SJSA1 (cell line): Measurements from ENCODE around the gene ATE1. TPM values are rescaled to one million over a fixed set of nuclear protein-coding genes. Genes with fewer than 3 reads are reported as not detected.
A peak's percentile ranks its signal among the peaks of the same experiment; 100 is the strongest.

Experiments used
- DNase-seq, 2 experiments: peaks; one replicate each; pipeline ENCODE4 v3.0.0-alpha.2; 2015 to 2020; ENCODE audit warnings: low spot score in 2 of 2, low read depth in 1 of 2
- H3K27ac ChIP-seq: fragments of 250-450 bp; sonication (Bioruptor Pico); 2 replicates; pipeline ENCODE4 v1.5.1; 2020; ENCODE audit warnings: mild to moderate bottlenecking, moderate library complexity
- H3K27me3 ChIP-seq: fragments of 250-450 bp; sonication (Bioruptor Pico); replicated peaks from 2 replicates; pipeline ENCODE4 v1.5.1; 2020; ENCODE audit warnings: mild to moderate bottlenecking, moderate library complexity
- H3K36me3 ChIP-seq: fragments of 250-450 bp; sonication (Bioruptor Pico); 2 replicates; pipeline ENCODE4 v1.5.1; 2020; ENCODE audit warnings: mild to moderate bottlenecking
- H3K4me1 ChIP-seq: fragments of 250-450 bp; sonication (Bioruptor Pico); replicated peaks from 2 replicates; pipeline ENCODE4 v1.6.1; 2021; ENCODE audit warnings: mild to moderate bottlenecking
- H3K4me3 ChIP-seq: fragments of 250-450 bp; sonication (Bioruptor Pico); 2 replicates; pipeline ENCODE4 v1.5.1; 2020; ENCODE audit warnings: mild to moderate bottlenecking
- H3K9me3 ChIP-seq: fragments of 250-450 bp; sonication (Bioruptor Pico); replicated peaks from 2 replicates; pipeline ENCODE4 v1.5.1; 2020; ENCODE audit warnings: mild to moderate bottlenecking
- total RNA-seq: library from RNA; depleted of rRNA; stranded (reverse); fragments of >200 nt; shearing (Covaris generic); gene quantifications from 2 replicates; pipeline ENCODE4 v1.2.3, GENCODE V29; 2014

The ATE1 gene
- total RNA-seq, 1 experiment from 2014 or later = 18.8 TPM

DNA sequence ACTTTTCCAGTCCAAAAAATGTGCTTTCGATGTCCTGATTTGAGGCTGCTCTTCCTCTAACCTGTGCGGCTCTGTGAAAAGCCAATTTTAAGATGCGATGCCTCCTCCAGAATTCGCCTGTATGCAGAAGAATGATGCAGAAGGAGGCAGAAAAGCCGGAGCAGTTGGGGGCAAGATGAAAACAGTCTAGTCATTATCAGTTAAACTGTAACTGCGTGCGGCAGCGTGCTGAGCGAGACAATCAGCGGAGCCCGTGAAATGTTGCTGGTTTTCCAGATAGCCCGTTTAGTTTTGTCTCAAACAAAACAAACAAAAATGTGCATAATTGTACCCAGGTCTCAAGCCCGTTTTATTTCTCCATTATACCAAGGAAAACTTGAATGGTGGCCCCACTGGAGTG, 192.6 kb downstream of the ATE1 start:
- H3K36me3 ChIP-seq = no peaks in the 10 kb centered on the region
- H3K27me3 ChIP-seq = no peaks in the 10 kb centered on the region
- no peak for DNase-seq
- no peaks in the 10 kb centered on the region for H3K4me1 ChIP-seq
- no peaks in the 10 kb centered on the region for H3K9me3 ChIP-seq
- H3K4me3 ChIP-seq = no peak overlapping the region
- no peak overlapping the region for H3K27ac ChIP-seq

- Histone ChIP-seq H3K27me3 (no peaks in the 10 kb centered on the region), H3K4me3 (no peak overlapping the region), H3K36me3 (no peaks in the 10 kb centered on the region), H3K27ac (no peak overlapping the region), H3K4me1 (no peaks in the 10 kb centered on the region), H3K9me3 (no peaks in the 10 kb centered on the region)
- peak in 1 of 2 experiments; percentile 17 for DNase-seq
Measured at GRCh38 chr10:121734589-121735045, 193.2 kb downstream of the ATE1 start.

- Histone ChIP-seq H3K27ac (no peak overlapping the region), H3K4me1 (no peaks in the 10 kb centered on the region), H3K27me3 (no peaks in the 10 kb centered on the region), H3K36me3 (no peaks in the 10 kb centered on the region), H3K4me3 (no peak overlapping the region), H3K9me3 (no peaks in the 10 kb centered on the region)
- no peak for DNase-seq
Measured at GRCh38 chr10:121732656-121733445, 195.0 kb downstream of the ATE1 start.

- Histone ChIP-seq H3K27me3 (no peaks in the 10 kb centered on the region), H3K4me1 (no peaks in the 10 kb centered on the region), H3K27ac (no peak overlapping the region), H3K36me3 (no peaks in the 10 kb centered on the region), H3K9me3 (no peaks in the 10 kb centered on the region), H3K4me3 (no peak overlapping the region)
- no peak for DNase-seq
Measured at GRCh38 chr10:121732172-121732571, 195.7 kb downstream of the ATE1 start.

DNA sequence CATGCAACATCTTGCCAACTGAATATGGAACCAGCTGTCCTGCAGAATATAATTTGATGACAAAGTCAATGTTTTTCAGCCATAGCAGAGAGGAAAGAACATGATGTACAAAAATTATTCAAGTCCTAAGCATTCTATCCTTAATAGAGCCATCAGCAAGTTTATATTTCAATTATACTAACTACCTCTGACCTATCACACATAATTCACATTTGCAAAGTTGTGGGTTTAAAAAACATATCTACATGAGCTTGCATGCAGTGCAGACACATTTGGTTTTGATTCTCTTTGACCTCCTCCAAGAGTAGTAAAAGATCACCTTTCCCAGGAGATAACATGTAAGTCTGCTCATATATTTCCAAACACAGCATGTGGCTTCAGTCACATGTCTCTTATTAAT, 203.5 kb downstream of the ATE1 start:
- no peaks in the 10 kb centered on the region for H3K27me3 ChIP-seq
- H3K36me3 ChIP-seq = no peaks in the 10 kb centered on the region
- H3K4me3 ChIP-seq = no peak overlapping the region
- H3K9me3 ChIP-seq = no peaks in the 10 kb centered on the region
- no peak for DNase-seq
- no peaks in the 10 kb centered on the region for H3K4me1 ChIP-seq
- H3K27ac ChIP-seq = no peak overlapping the region

DNA sequence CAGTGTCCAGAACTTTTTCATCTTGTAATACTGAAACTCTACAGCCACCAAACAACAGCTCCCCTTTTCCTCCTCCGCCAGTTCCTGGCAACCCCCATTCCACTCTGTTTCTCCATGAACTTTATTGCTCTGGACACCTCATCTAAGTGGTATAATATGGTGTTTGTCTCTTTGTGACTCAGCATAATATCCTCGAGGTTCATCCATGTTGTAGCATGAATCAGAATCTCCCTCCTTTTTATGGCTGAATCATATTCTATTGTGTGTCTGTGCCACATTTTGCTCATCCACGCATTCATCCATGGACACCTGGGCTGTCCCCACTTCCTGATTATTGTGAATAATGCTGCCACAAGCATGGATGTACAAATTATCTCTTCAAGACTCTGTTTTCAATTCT, 205.2 kb downstream of the ATE1 start:
- H3K4me1 ChIP-seq = no peaks in the 10 kb centered on the region
- no peak overlapping the region for H3K27ac ChIP-seq
- no peak for DNase-seq
- H3K27me3 ChIP-seq = no peaks in the 10 kb centered on the region
- no peaks in the 10 kb centered on the region for H3K9me3 ChIP-seq
- no peak overlapping the region for H3K4me3 ChIP-seq
- H3K36me3 ChIP-seq = no peaks in the 10 kb centered on the region

GRCh38 chr10:121721257-121721656, 206.6 kb downstream of the ATE1 start:
- Histone ChIP-seq H3K4me1 (no peaks in the 10 kb centered on the region), H3K27ac (no peak overlapping the region), H3K36me3 (no peaks in the 10 kb centered on the region), H3K27me3 (no peaks in the 10 kb centered on the region), H3K9me3 (no peaks in the 10 kb centered on the region), H3K4me3 (no peak overlapping the region)
- DNase-seq = no peak

GRCh38 chr10:121715969-121716368, 211.9 kb downstream of the ATE1 start:
- no peak for DNase-seq
- H3K27me3 ChIP-seq = no peaks in the 10 kb centered on the region
- H3K4me3 ChIP-seq = no peak overlapping the region
- no peaks in the 10 kb centered on the region for H3K36me3 ChIP-seq
- H3K4me1 ChIP-seq = no peaks in the 10 kb centered on the region
- no peaks in the 10 kb centered on the region for H3K9me3 ChIP-seq
- no peak overlapping the region for H3K27ac ChIP-seq

DNA sequence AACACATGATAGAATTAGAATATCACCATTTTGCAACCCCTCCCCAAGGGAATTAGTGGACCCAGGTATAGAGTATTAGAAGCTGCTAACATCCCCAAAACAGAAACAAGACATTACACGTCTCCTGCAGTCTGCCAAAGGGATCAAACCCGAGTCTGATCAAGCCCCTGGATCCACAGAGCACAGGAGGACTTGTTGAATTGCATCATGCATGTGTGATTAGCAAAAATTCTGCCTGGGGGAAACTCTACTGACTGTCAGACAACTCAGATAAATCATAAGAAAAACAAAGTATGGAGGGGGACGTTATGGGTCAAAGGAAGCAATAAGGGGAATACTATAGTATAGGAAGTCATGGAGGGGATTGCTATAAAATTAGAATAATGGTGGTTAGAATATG, 212.8 kb downstream of the ATE1 start:
- Histone ChIP-seq H3K27ac (no peak overlapping the region), H3K4me3 (no peak overlapping the region), H3K36me3 (no peaks in the 10 kb centered on the region), H3K4me1 (no peaks in the 10 kb centered on the region), H3K9me3 (no peaks in the 10 kb centered on the region), H3K27me3 (no peaks in the 10 kb centered on the region)
- DNase-seq = no peak

DNA sequence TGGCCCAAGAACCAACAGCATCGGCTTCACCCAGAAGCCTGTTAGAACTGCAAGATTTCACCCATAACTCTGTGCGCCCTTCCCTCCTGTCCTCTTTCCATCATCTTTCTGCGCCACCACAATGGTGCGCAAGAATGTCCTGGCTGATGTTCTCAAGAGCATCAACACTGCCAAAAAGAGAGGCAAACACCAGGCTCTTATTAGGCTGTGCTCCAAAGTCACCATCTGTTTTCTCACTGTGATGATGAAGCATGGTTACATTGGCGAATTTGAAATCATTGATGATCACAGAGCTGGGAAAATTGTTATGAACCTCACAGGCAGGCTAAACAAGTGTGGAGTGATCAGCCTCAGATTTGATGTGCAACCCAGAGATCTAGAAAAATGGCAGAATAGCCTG, 214.3 kb downstream of the ATE1 start:
- no peak overlapping the region for H3K4me3 ChIP-seq
- H3K27ac ChIP-seq = no peak overlapping the region
- H3K9me3 ChIP-seq = no peaks in the 10 kb centered on the region
- H3K4me1 ChIP-seq = no peaks in the 10 kb centered on the region
- H3K27me3 ChIP-seq = no peaks in the 10 kb centered on the region
- no peaks in the 10 kb centered on the region for H3K36me3 ChIP-seq
- DNase-seq = no peak

- Histone ChIP-seq H3K27me3 (no peaks in the 10 kb centered on the region), H3K9me3 (no peaks in the 10 kb centered on the region), H3K27ac (no peak overlapping the region), H3K4me3 (no peak overlapping the region), H3K36me3 (no peaks in the 10 kb centered on the region), H3K4me1 (no peaks in the 10 kb centered on the region)
- DNase-seq = no peak
Measured at GRCh38 chr10:121710971-121711370, 216.9 kb downstream of the ATE1 start.

DNA sequence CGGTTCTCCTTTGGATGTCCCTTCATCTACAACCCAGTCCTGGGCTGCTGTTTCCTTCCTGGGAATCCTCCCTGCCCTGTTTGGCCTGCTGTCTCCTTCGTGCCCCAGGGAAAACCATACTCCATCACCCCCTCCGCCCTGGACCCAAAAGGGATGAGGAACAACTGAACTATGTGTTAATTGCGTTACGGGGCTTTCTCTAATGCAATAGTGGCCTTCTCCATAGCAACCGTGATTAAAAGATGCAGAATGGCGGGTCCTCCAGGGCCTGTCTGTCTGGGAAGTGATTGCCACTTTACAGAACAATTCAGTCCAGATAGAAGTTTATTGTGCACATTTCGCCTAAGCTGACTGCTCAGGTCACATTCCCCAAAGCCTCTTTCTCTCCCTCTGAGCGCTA, 217.6 kb downstream of the ATE1 start:
- Histone ChIP-seq H3K36me3 (no peaks in the 10 kb centered on the region), H3K4me1 (no peaks in the 10 kb centered on the region), H3K27me3 (no peaks in the 10 kb centered on the region), H3K9me3 (no peaks in the 10 kb centered on the region), H3K4me3 (no peak overlapping the region), H3K27ac (no peak overlapping the region)
- DNase-seq = no peak

DNA sequence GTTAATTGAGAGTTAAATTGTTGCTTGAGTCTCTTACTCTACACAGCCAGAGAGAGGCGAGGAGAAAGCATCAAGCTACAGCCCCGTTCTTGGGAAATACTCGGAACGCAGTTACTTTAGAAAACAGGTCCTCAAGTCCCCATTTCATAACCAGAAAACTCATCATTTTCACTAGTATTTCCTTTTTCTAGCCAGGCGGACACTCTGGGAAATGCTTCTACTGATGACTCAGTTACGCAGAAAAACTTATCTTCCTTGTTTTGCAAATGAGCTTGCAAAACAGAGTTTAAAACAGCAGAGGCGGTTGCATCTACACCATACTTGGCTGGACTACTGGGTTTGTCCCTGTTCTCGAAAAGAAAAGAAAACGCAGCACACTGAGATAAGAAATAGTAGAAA, 218.2 kb downstream of the ATE1 start:
- H3K36me3 ChIP-seq = no peaks in the 10 kb centered on the region
- H3K9me3 ChIP-seq = no peaks in the 10 kb centered on the region
- no peaks in the 10 kb centered on the region for H3K4me1 ChIP-seq
- DNase-seq = no peak
- no peaks in the 10 kb centered on the region for H3K27me3 ChIP-seq
- H3K27ac ChIP-seq = no peak overlapping the region
- H3K4me3 ChIP-seq = no peak overlapping the region

- no peaks in the 10 kb centered on the region for H3K27me3 ChIP-seq
- no peaks in the 10 kb centered on the region for H3K36me3 ChIP-seq
- DNase-seq = no peak
- no peak overlapping the region for H3K4me3 ChIP-seq
- no peaks in the 10 kb centered on the region for H3K4me1 ChIP-seq
- H3K9me3 ChIP-seq = no peaks in the 10 kb centered on the region
- no peak overlapping the region for H3K27ac ChIP-seq
Measured at GRCh38 chr10:121708728-121709674, 218.8 kb downstream of the ATE1 start.
